Neutrophil (primary cell): ENCODE measurements around the gene IRF2BP2.

Experiments
- H3K27ac ChIP-seq: fragments of 200-600 bp; sonication (generic); 2 replicates; pipeline ENCODE4 v1.5.1; 2016; ENCODE audit warnings: mild to moderate bottlenecking, moderate library complexity
- H3K27me3 ChIP-seq: fragments of 200-600 bp; sonication (generic); 2 replicates; pipeline ENCODE4 v1.6.0; 2016; ENCODE audit warnings: mild to moderate bottlenecking
- H3K36me3 ChIP-seq: fragments of 200-600 bp; sonication (generic); 2 replicates; pipeline ENCODE4 v1.5.1; 2017
- H3K4me1 ChIP-seq, 2 experiments: fragments of 200-600 bp in 1 of 2; sonication (generic) in 1 of 2; 1 replicate in 1 of 2; 2 replicates in 1 of 2; pipeline versions ENCODE4 v1.5.1 to v1.6.1; 2013 to 2016; ENCODE audit warnings: low read depth in 1 of 2, low read length in 1 of 2, mild to moderate bottlenecking in 1 of 2, moderate library complexity in 1 of 2; ENCODE audit not compliant: control insufficient read depth in 1 of 2, insufficient read depth in 1 of 2
- H3K4me3 ChIP-seq, 2 experiments: fragments of 200-600 bp in 1 of 2; sonication (generic) in 1 of 2; 1 replicate in 1 of 2; 2 replicates in 1 of 2; pipeline ENCODE4 v1.5.1; 2013 to 2016; ENCODE audit warnings: low read depth in 1 of 2, low read length in 1 of 2, mild to moderate bottlenecking in 1 of 2, moderate library complexity in 1 of 2
- H3K9me3 ChIP-seq: fragments of 200-600 bp; sonication (generic); 2 replicates; pipeline ENCODE4 v1.5.1; 2016
- CTCF ChIP-seq: fragments of 200-600 bp; sonication (generic); IDR thresholded peaks from 2 replicates; pipeline ENCODE4 v1.5.1; 2016; ENCODE audit warnings: antibody characterized with exemption

The IRF2BP2 gene

GRCh38 chr1:234619794-234620247 is 9.8 kb upstream of the IRF2BP2 start:
- Histone ChIP-seq H3K4me1 (peaks cover 13 to 16% of the 10 kb centered on the region in 2 experiments), H3K27ac (peak overlapping the region; percentile 17), H3K4me3 (no peak overlapping the region), H3K27me3 (no peaks in the 10 kb centered on the region), H3K36me3 (no peaks in the 10 kb centered on the region), H3K9me3 (no peaks in the 10 kb centered on the region)
- TF ChIP-seq CTCF: no peak

- no peak for TF ChIP-seq CTCF
- no peaks in the 10 kb centered on the region for H3K36me3 ChIP-seq
- no peaks in the 10 kb centered on the region for H3K27me3 ChIP-seq
- no peak overlapping the region for H3K27ac ChIP-seq
- no peaks in the 10 kb centered on the region for H3K9me3 ChIP-seq
- H3K4me3 ChIP-seq: no peak overlapping the region
- peaks cover 16 to 22% of the 10 kb centered on the region in 2 experiments for H3K4me1 ChIP-seq
These were observed 9.1 kb upstream of the IRF2BP2 start for GRCh38 chr1:234619071-234619480.

- Histone ChIP-seq H3K36me3 (no peaks in the 10 kb centered on the region), H3K27me3 (no peaks in the 10 kb centered on the region), H3K4me3 (no peak overlapping the region), H3K4me1 (peaks cover 20 to 26% of the 10 kb centered on the region in 2 experiments), H3K27ac (no peak overlapping the region), H3K9me3 (no peaks in the 10 kb centered on the region)
- TF ChIP-seq CTCF: no peak
These were observed 8.7 kb upstream of the IRF2BP2 start for GRCh38 chr1:234618737-234619049.

- Histone ChIP-seq H3K4me3 (no peak overlapping the region), H3K9me3 (no peaks in the 10 kb centered on the region), H3K27me3 (no peaks in the 10 kb centered on the region), H3K27ac (no peak overlapping the region), H3K4me1 (peaks cover 25 to 31% of the 10 kb centered on the region in 2 experiments), H3K36me3 (no peaks in the 10 kb centered on the region)
- no peak for TF ChIP-seq CTCF
These were observed 8.2 kb upstream of the IRF2BP2 start for GRCh38 chr1:234617986-234618736.

GRCh38 chr1:234617131-234617985 is 7.4 kb upstream of the IRF2BP2 start:
- H3K4me3 ChIP-seq: no peak overlapping the region
- H3K27me3 ChIP-seq: no peaks in the 10 kb centered on the region
- no peak overlapping the region for H3K27ac ChIP-seq
- peaks cover 33 to 39% of the 10 kb centered on the region in 2 experiments for H3K4me1 ChIP-seq
- H3K36me3 ChIP-seq: no peaks in the 10 kb centered on the region
- TF ChIP-seq CTCF: no peak
- no peaks in the 10 kb centered on the region for H3K9me3 ChIP-seq
